SH-SY5Y (cell line): Measurements from ENCODE around the gene ANKRD22.

ENCODE experiments used
- GATA2 ChIP-seq: IDR thresholded peaks from 2 replicates; pipeline ENCODE4 v1.6.1; 2011; ENCODE audit warnings: mild to moderate bottlenecking, low read depth, low read length
- GATA3 ChIP-seq: IDR thresholded peaks from 2 replicates; pipeline ENCODE4 v1.6.1; 2011; ENCODE audit warnings: low read depth, mild to moderate bottlenecking, low read length, moderate library complexity

GRCh38 chr10:88826388-88826787 lies 25.3 kb downstream of the ANKRD22 start:
- no peak for TF ChIP-seq GATA3
- TF ChIP-seq GATA2: no peak
